HL-60 (cell line): ENCODE measurements around the gene XAB2.

Experiments
- POLR2AphosphoS5 ChIP-seq: IDR thresholded peaks from 2 replicates; pipeline ENCODE4 v1.6.1; 2012; ENCODE audit warnings: low read depth
- TF ChIP-seq, protein P1 (sequence below): IDR thresholded peaks from one replicate; pipeline ENCODE4 v1.5.1; 2011; ENCODE audit warnings: low read length, control low read depth, inconsistent platforms; ENCODE audit not compliant: insufficient read depth

- TF ChIP-seq, protein P1, sequence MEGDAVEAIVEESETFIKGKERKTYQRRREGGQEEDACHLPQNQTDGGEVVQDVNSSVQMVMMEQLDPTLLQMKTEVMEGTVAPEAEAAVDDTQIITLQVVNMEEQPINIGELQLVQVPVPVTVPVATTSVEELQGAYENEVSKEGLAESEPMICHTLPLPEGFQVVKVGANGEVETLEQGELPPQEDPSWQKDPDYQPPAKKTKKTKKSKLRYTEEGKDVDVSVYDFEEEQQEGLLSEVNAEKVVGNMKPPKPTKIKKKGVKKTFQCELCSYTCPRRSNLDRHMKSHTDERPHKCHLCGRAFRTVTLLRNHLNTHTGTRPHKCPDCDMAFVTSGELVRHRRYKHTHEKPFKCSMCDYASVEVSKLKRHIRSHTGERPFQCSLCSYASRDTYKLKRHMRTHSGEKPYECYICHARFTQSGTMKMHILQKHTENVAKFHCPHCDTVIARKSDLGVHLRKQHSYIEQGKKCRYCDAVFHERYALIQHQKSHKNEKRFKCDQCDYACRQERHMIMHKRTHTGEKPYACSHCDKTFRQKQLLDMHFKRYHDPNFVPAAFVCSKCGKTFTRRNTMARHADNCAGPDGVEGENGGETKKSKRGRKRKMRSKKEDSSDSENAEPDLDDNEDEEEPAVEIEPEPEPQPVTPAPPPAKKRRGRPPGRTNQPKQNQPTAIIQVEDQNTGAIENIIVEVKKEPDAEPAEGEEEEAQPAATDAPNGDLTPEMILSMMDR, result no peak
- no peak for TF ChIP-seq POLR2AphosphoS5
These were observed 16.8 kb downstream of the XAB2 start for GRCh38 chr19:7612282-7613274.
